ENCODE results near the gene TFB2M. TPM values are rescaled to one million over a fixed set of nuclear protein-coding genes. Genes with fewer than 3 reads are reported as not detected.
"Not testable (repeated sequence)": the region's sequence is repeated elsewhere in the genome, so short reads cannot be mapped to it uniquely, and the experiment has no call there.

TFB2M gene
- polyA plus RNA-seq, 3 donors from 2014 or later = 15.0 to 17.9 (median 15.6) TPM

- H3K27me3 Mint-ChIP-seq (ENCODE audit: low read depth in 3 of 3) = no peaks in the 10 kb centered on the region
- DNase-seq = no peak
- H3K36me3 Mint-ChIP-seq = peaks cover 0 to 5% (median 5%) of the 10 kb centered on the region in 3 donors
- peak overlapping the region in 4 of 5 donors; percentile 9 to 67 (median 28) for H3K4me3 Mint-ChIP-seq
- peak overlapping the region in 5 of 6 donors; percentile 30 to 65 (median 45) for H3K27ac Mint-ChIP-seq
- H3K9me3 Mint-ChIP-seq = no peaks in the 10 kb centered on the region
- H3K4me1 Mint-ChIP-seq = peaks cover 46 to 81% of the 10 kb centered on the region in 2 donors
Observed at GRCh38 chr1:246577082-246577719, 11.1 kb upstream of the TFB2M start.

- peaks cover 45 to 78% of the 10 kb centered on the region in 2 donors for H3K4me1 Mint-ChIP-seq
- H3K27me3 Mint-ChIP-seq (ENCODE audit: low read depth in 3 of 3) = no peaks in the 10 kb centered on the region
- H3K4me3 Mint-ChIP-seq = peak overlapping the region in 1 of 5 donors; percentile 33
- H3K36me3 Mint-ChIP-seq = peaks cover 0 to 5% (median 5%) of the 10 kb centered on the region in 3 donors
- H3K27ac Mint-ChIP-seq = peak overlapping the region in 1 of 6 donors; percentile 45
- no peaks in the 10 kb centered on the region for H3K9me3 Mint-ChIP-seq
- DNase-seq = no peak
Observed at GRCh38 chr1:246576709-246577032, 10.6 kb upstream of the TFB2M start.

- H3K4me1 Mint-ChIP-seq = peaks cover 58 to 77% of the 10 kb centered on the region in 2 donors
- no peak for DNase-seq
- H3K36me3 Mint-ChIP-seq = peaks cover 0 to 5% (median 5%) of the 10 kb centered on the region in 3 donors
- H3K27me3 Mint-ChIP-seq (ENCODE audit: low read depth in 3 of 3) = no peaks in the 10 kb centered on the region
- no peaks in the 10 kb centered on the region for H3K9me3 Mint-ChIP-seq
- no peak overlapping the region for H3K4me3 Mint-ChIP-seq
- peak overlapping the region in 3 of 6 donors; percentile 33 to 62 (median 46) for H3K27ac Mint-ChIP-seq
Observed at GRCh38 chr1:246573491-246573890, 7.4 kb upstream of the TFB2M start.

- H3K9me3 Mint-ChIP-seq = no peaks in the 10 kb centered on the region
- H3K4me3 Mint-ChIP-seq = peak overlapping the region in 2 of 5 donors; percentile 6 to 20
- peaks cover 0 to 5% (median 5%) of the 10 kb centered on the region in 3 donors for H3K36me3 Mint-ChIP-seq
- no peaks in the 10 kb centered on the region for H3K27me3 Mint-ChIP-seq (ENCODE audit: low read depth in 3 of 3)
- DNase-seq = no peak
- H3K4me1 Mint-ChIP-seq = peaks cover 60 to 77% of the 10 kb centered on the region in 2 donors
- H3K27ac Mint-ChIP-seq = peak overlapping the region in 3 of 6 donors; percentile 32 to 59 (median 46)
Observed at GRCh38 chr1:246572785-246573184, 6.7 kb upstream of the TFB2M start.

- DNase-seq = no peak
- peaks cover 0 to 1% (median 0%) of the 10 kb centered on the region in 3 donors for H3K27me3 Mint-ChIP-seq (ENCODE audit: low read depth in 3 of 3)
- H3K4me3 Mint-ChIP-seq = peak overlapping the region in 2 of 5 donors; percentile 65 to 78
- peaks cover 0 to 5% (median 5%) of the 10 kb centered on the region in 3 donors for H3K36me3 Mint-ChIP-seq
- H3K4me1 Mint-ChIP-seq = peaks cover 60 to 77% of the 10 kb centered on the region in 2 donors
- no peaks in the 10 kb centered on the region for H3K9me3 Mint-ChIP-seq
- H3K27ac Mint-ChIP-seq = peak overlapping the region in 3 of 6 donors; percentile 87 to 93 (median 91)
Observed at GRCh38 chr1:246571953-246572352, 5.9 kb upstream of the TFB2M start.

GRCh38 chr1:246571309-246571708, 5.2 kb upstream of the TFB2M start:
- H3K4me1 Mint-ChIP-seq = peaks cover 57 to 74% of the 10 kb centered on the region in 2 donors
- H3K9me3 Mint-ChIP-seq; DNase-seq; H3K27me3 Mint-ChIP-seq (ENCODE audit: low read depth in 3 of 3); H3K36me3 Mint-ChIP-seq: not testable (repeated sequence)
- peak overlapping the region; percentile 63 to 85 (median 71) for H3K4me3 Mint-ChIP-seq
- H3K27ac Mint-ChIP-seq = peak overlapping the region; percentile 87 to 93 (median 90)

- H3K36me3 Mint-ChIP-seq = no peaks in the 10 kb centered on the region
- peak overlapping the region; percentile 75 to 82 (median 77) for H3K4me3 Mint-ChIP-seq
- peak in 2 of 3 donors; percentile 13 to 25 for DNase-seq
- H3K27ac Mint-ChIP-seq = peak overlapping the region; percentile 87 to 95 (median 91)
- peaks cover 70 to 81% of the 10 kb centered on the region in 2 donors for H3K4me1 Mint-ChIP-seq
- no peaks in the 10 kb centered on the region for H3K9me3 Mint-ChIP-seq
- peaks cover 3 to 9% (median 5%) of the 10 kb centered on the region in 3 donors for H3K27me3 Mint-ChIP-seq (ENCODE audit: low read depth in 3 of 3)
Observed at GRCh38 chr1:246569248-246570238, 3.5 kb upstream of the TFB2M start.

GRCh38 chr1:246567646-246568235, 1.7 kb upstream of the TFB2M start:
- DNase-seq = no peak
- no peaks in the 10 kb centered on the region for H3K36me3 Mint-ChIP-seq
- H3K27ac Mint-ChIP-seq = peak overlapping the region; percentile 94 to 98 (median 97)
- no peaks in the 10 kb centered on the region for H3K9me3 Mint-ChIP-seq
- peak overlapping the region; percentile 98 to 99 (median 99) for H3K4me3 Mint-ChIP-seq
- H3K27me3 Mint-ChIP-seq (ENCODE audit: low read depth in 3 of 3) = peaks cover 3 to 9% (median 5%) of the 10 kb centered on the region in 3 donors
- H3K4me1 Mint-ChIP-seq = peaks cover 67 to 78% of the 10 kb centered on the region in 2 donors

GRCh38 chr1:246566813-246567645, 968 bp upstream of the TFB2M start:
- DNase-seq = no peak
- H3K27me3 Mint-ChIP-seq (ENCODE audit: low read depth in 3 of 3) = peaks cover 3 to 9% (median 5%) of the 10 kb centered on the region in 3 donors
- peak overlapping the region; percentile 94 to 98 (median 97) for H3K27ac Mint-ChIP-seq
- no peaks in the 10 kb centered on the region for H3K9me3 Mint-ChIP-seq
- H3K4me1 Mint-ChIP-seq = peaks cover 66 to 77% of the 10 kb centered on the region in 2 donors
- peak overlapping the region; percentile 98 to 99 (median 99) for H3K4me3 Mint-ChIP-seq
- no peaks in the 10 kb centered on the region for H3K36me3 Mint-ChIP-seq

- Mint-ChIP-seq H3K9me3 (no peaks in the 10 kb centered on the region), H3K4me3 (peak overlapping the region; percentile 98 to 99 (median 99)), H3K36me3 (no peaks in the 10 kb centered on the region), H3K4me1 (peaks cover 56 to 66% of the 10 kb centered on the region in 2 donors), H3K27ac (peak overlapping the region; percentile 85 to 98 (median 94)), H3K27me3 (ENCODE audit: low read depth in 3 of 3) (peaks cover 3 to 9% (median 5%) of the 10 kb centered on the region in 3 donors)
- DNase-seq = no peak
Observed at GRCh38 chr1:246565751-246566127, 322 bp downstream of the TFB2M start.

GRCh38 chr1:246564839-246565750, 966 bp downstream of the TFB2M start:
- H3K4me3 Mint-ChIP-seq = peak overlapping the region; percentile 98 to 99 (median 99)
- H3K9me3 Mint-ChIP-seq = no peaks in the 10 kb centered on the region
- peaks cover 50 to 59% of the 10 kb centered on the region in 2 donors for H3K4me1 Mint-ChIP-seq
- H3K36me3 Mint-ChIP-seq = peaks cover 0 to under 1% (median 0%) of the 10 kb centered on the region in 3 donors
- peaks cover 3 to 9% (median 5%) of the 10 kb centered on the region in 3 donors for H3K27me3 Mint-ChIP-seq (ENCODE audit: low read depth in 3 of 3)
- H3K27ac Mint-ChIP-seq = peak overlapping the region; percentile 85 to 98 (median 94)
- DNase-seq = no peak

- H3K27me3 Mint-ChIP-seq (ENCODE audit: low read depth in 3 of 3); H3K27ac Mint-ChIP-seq; H3K4me3 Mint-ChIP-seq; H3K9me3 Mint-ChIP-seq; DNase-seq: not testable (repeated sequence)
- Mint-ChIP-seq H3K4me1 (peaks cover 18 to 28% of the 10 kb centered on the region in 2 donors), H3K36me3 (peaks cover 4 to 13% (median 6%) of the 10 kb centered on the region in 3 donors)
Observed at GRCh38 chr1:246560833-246561232, 5.2 kb downstream of the TFB2M start.

Measured in immature natural killer cell (primary cell).